K562 (cell line): Measurements from ENCODE around the gene TLR6. TPM values are rescaled to one million over a fixed set of nuclear protein-coding genes. Genes with fewer than 3 reads are reported as not detected.

Experiments used
- BRD4 ChIP-seq: fragments of 200-600 bp; sonication (generic); IDR thresholded peaks from 2 replicates; pipeline ENCODE4 v1.6.1; 2017; ENCODE audit warnings: inconsistent platforms
- CBX3 ChIP-seq, 2 experiments: IDR thresholded peaks; 1 replicate in 1 of 2; 2 replicates in 1 of 2; pipeline ENCODE4 v1.6.1; 2012; ENCODE audit warnings: inconsistent platforms in 2 of 2, low read length in 2 of 2, borderline replicate concordance in 1 of 2, control low read depth in 1 of 2
- CBX8 ChIP-seq: fragments of 200-600 bp; sonication (generic); IDR thresholded peaks from 2 replicates; pipeline ENCODE4 v1.6.1; 2012; ENCODE audit warnings: borderline replicate concordance, mixed run types, low read depth, mild to moderate bottlenecking, moderate library complexity, mixed read lengths, low read length, control low read depth, inconsistent platforms; ENCODE audit not compliant: poor library complexity, severe bottlenecking; ENCODE audit errors: extremely low read depth
- JUNB ChIP-seq: fragments of 450-650 bp; formaldehyde crosslinking; conservative IDR thresholded peaks from 2 replicates; pipeline ENCODE4 v1.4.0; 2020; ENCODE audit warnings: mild to moderate bottlenecking
- MAFG ChIP-seq: fragments of 450-650 bp; conservative IDR thresholded peaks from 2 replicates; pipeline ENCODE4 v1.6.1; 2016; ENCODE audit warnings: missing genetic modification characterization, missing compliant biosample characterization
- MCM5 ChIP-seq: fragments of 450-650 bp; IDR thresholded peaks from 2 replicates; pipeline ENCODE4 v1.6.1; 2016; ENCODE audit warnings: low read depth
- MITF ChIP-seq: IDR thresholded peaks from 2 replicates; pipeline ENCODE4 v1.6.1; 2014; ENCODE audit warnings: antibody characterized with exemption
- MTA2 ChIP-seq: fragments of 450-650 bp; IDR thresholded peaks from 2 replicates; pipeline ENCODE4 v1.6.1; 2016; ENCODE audit warnings: low read depth
- PCBP2 ChIP-seq: fragments of 200-400 bp; formaldehyde crosslinking; IDR thresholded peaks from 2 replicates; pipeline ENCODE4 v1.6.1; 2018; ENCODE audit warnings: low read length, low read depth, mild to moderate bottlenecking, moderate library complexity; ENCODE audit not compliant: poor library complexity, severe bottlenecking
- PURB ChIP-seq: sonication (generic); formaldehyde crosslinking; IDR thresholded peaks from 2 replicates; pipeline ENCODE4 v1.9.0; 2021; ENCODE audit warnings: low read depth, mild to moderate bottlenecking, missing genetic modification reagents
- RBM17 ChIP-seq: fragments of 200-400 bp; formaldehyde crosslinking; IDR thresholded peaks from 2 replicates; pipeline ENCODE4 v1.6.1; 2017; ENCODE audit warnings: low read depth, mild to moderate bottlenecking, low read length, borderline replicate concordance
- SLC30A9 ChIP-seq: fragments of 250-450 bp; sonication (Bioruptor Pico); IDR thresholded peaks from 2 replicates; pipeline ENCODE4 v1.8.0; 2022; ENCODE audit warnings: mild to moderate bottlenecking, moderate library complexity
- SMARCE1 ChIP-seq: fragments of 450-650 bp; IDR thresholded peaks from 2 replicates; pipeline ENCODE4 v1.7.1; 2016; ENCODE audit warnings: mild to moderate bottlenecking
- TAF1 ChIP-seq: IDR thresholded peaks from 2 replicates; pipeline ENCODE4 v1.6.1; 2011; ENCODE audit warnings: mild to moderate bottlenecking, low read length, moderate library complexity; ENCODE audit not compliant: insufficient read depth, control insufficient read depth, severe bottlenecking; ENCODE audit errors: extremely low read depth
- TAL1 ChIP-seq: fragments of 450-650 bp; IDR thresholded peaks from 2 replicates; pipeline ENCODE4 v1.6.1; 2016; ENCODE audit warnings: mild to moderate bottlenecking
- THAP7 ChIP-seq: fragments of 250-450 bp; sonication (Bioruptor Pico); IDR thresholded peaks from 2 replicates; pipeline ENCODE4 v1.5.0; 2021
- THRA ChIP-seq: fragments of 450-650 bp; IDR thresholded peaks from 2 replicates; pipeline ENCODE4 v1.6.1; 2017; ENCODE audit warnings: mild to moderate bottlenecking, moderate library complexity
- ZHX1 ChIP-seq: fragments of 150-350 bp; conservative IDR thresholded peaks from 2 replicates; pipeline ENCODE4 v1.6.1; 2014; ENCODE audit warnings: low read length
- ZNF263 ChIP-seq: sonication (generic); formaldehyde crosslinking; IDR thresholded peaks from 2 replicates; pipeline ENCODE4 v1.8.0; 2022; ENCODE audit warnings: mild to moderate bottlenecking, missing genetic modification reagents, borderline replicate concordance
- ZNF395 ChIP-seq: fragments of 200-800 bp; sonication (Bioruptor generic); IDR thresholded peaks from 2 replicates; pipeline ENCODE4 v1.6.1; 2017; ENCODE audit warnings: missing genetic modification characterization, missing compliant biosample characterization
- ZNF507 ChIP-seq: conservative IDR thresholded peaks from 2 replicates; pipeline ENCODE4 v1.6.1; 2017; ENCODE audit warnings: missing genetic modification characterization, missing compliant biosample characterization
- ZNF583 ChIP-seq: fragments of 250-450 bp; sonication (Bioruptor Pico); IDR thresholded peaks from 2 replicates; pipeline ENCODE4 v1.4.0; 2020
- polyA plus RNA-seq, 8 experiments: library from polyadenylated mRNA; depleted of rRNA in 4 of 8; stranded (reverse) in 5 of 8; unstranded in 3 of 8; fragments of >200 nt; fragmentation: Nextera tagmentation in 2 of 8; fragmentation: Illumina TruSeq in 1 of 8; extraction: Ambion mirVana in 2 of 8; extraction: Trizol in 1 of 8; gene quantifications; 2 replicates each; pipeline versions ENCODE4 v1.2.1 to v1.2.3, GENCODE V29; 2011 to 2014; ENCODE audit warnings: inconsistent platforms in 1 of 8, missing spikeins in 1 of 8
- total RNA-seq, 7 experiments: library from RNA; depleted of rRNA in 6 of 7; stranded (reverse); fragments of >200 nt in 6 of 7; fragmentation: Illumina TruSeq in 2 of 7; extraction: Trizol in 2 of 7; gene quantifications; 2 replicates each; pipeline versions ENCODE4 v1.2.1 to v1.2.3, GENCODE V29; 2011 to 2021; ENCODE audit warnings: low replicate concordance in 1 of 7

TLR6 gene
- total and polyA plus RNA-seq, 9 of the 15 experiments (the other 6 are each of a cell fraction or from before 2014, with no cell fraction given) = 0.08 to 1.9 (median 0.91) TPM

GRCh38 chr4:38866973-38867477, 10.4 kb upstream of the TLR6 start (continued):
- no peak for TF ChIP-seq MCM5
- TF ChIP-seq SLC30A9 (CRISPR knock-in tag) = no peak
- 0 out of 2 replicates have a peak, but pooled peaks have one; percentile 29 for TF ChIP-seq ZNF395 (CRISPR knock-in tag)
- TF ChIP-seq ZHX1 = no peak
- no peak for TF ChIP-seq THRA
- TF ChIP-seq MAFG (tag) = no peak
- no peak for TF ChIP-seq RBM17
- TF ChIP-seq ZNF583 = no peak
- TF ChIP-seq CBX3 (IDR thresholded peaks at IDR 0.05; ENCODE audit: borderline replicate concordance in 1 of 2, low read length in 2 of 2) = no peak
- TF ChIP-seq ZNF263 (CRISPR knock-in tag) = no peak
- no peak for TF ChIP-seq TAL1
- no peak for TF ChIP-seq MITF
- TF ChIP-seq ZNF507 = no peak
- TF ChIP-seq CBX8 = no peak
- TF ChIP-seq JUNB (CRISPR knock-in tag) = no peak
- peak; percentile 17; the same call in 1 of the 2 replicates for TF ChIP-seq SMARCE1
- no peak for TF ChIP-seq TAF1
- TF ChIP-seq MTA2 = no peak
- TF ChIP-seq THAP7 (CRISPR knock-in tag) = no peak
- no peak for TF ChIP-seq PURB (CRISPR knock-in tag)
- TF ChIP-seq BRD4 = 0 out of 2 replicates have a peak, but pooled peaks have one; percentile 0
- TF ChIP-seq PCBP2 = no peak
